CD4-positive, alpha-beta T cell treated with Interferon gamma for 1 hour (primary cell): ENCODE results near the gene PKDCC.

Experiments used
- DNase-seq: peaks from one replicate; pipeline ENCODE4 v3.0.0-alpha.2; 2020

Gene PKDCC

GRCh38 chr2:42092084-42092996 lies 44.5 kb downstream of the PKDCC start:
- DNase-seq, result no peak

GRCh38 chr2:42094114-42094513 lies 46.3 kb downstream of the PKDCC start:
- no peak for DNase-seq

- DNase-seq, result peak; percentile 70
These were observed 48.1 kb downstream of the PKDCC start for GRCh38 chr2:42095923-42096408.

- DNase-seq, result no peak
These were observed 49.2 kb downstream of the PKDCC start for GRCh38 chr2:42096869-42097591.

DNA sequence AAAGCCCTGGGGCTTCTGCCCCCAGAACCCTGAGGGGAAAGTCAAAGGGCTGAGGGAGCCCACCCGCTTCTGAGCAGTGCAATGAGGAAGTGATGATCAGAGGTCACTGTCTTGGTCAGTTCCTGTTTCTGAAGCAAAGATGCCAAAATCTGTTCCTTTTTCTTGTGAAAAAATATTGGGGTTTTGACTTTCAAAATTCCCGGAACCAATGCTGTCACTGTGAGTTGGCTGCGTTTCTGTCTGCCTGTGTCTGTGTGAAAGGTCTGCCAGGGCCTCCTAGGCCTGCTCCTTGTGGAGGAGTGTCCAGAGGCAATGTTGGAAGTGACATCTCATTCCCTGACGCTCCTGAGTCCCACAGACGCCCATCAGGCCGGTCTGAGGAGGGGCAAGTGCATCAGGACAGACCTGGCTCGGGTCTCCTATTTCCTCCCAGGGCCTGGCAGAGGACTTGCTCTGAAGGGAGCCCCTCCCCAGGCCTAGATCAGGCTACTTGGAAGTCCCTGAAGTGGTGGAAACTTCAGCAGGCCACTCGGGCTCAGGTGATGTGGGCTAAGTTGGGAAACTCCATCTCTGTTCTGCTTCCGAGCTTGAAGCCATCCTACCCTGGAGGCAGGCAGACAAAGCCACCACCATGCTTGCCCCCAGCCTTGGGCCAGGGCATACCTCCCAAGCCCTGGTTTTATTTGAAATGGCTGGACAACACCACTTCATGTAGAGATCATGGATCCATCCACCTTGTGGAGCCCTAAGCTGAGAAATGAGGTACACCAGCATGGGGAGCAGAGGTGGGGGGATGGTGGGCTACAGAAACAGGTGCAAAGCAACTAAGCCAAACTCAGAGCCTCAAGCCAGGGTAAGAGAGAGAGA lies 51.0 kb downstream of the PKDCC start:
- peak; percentile 62 for DNase-seq

- DNase-seq, result no peak
These were observed 51.8 kb downstream of the PKDCC start for GRCh38 chr2:42099438-42100173.

DNA sequence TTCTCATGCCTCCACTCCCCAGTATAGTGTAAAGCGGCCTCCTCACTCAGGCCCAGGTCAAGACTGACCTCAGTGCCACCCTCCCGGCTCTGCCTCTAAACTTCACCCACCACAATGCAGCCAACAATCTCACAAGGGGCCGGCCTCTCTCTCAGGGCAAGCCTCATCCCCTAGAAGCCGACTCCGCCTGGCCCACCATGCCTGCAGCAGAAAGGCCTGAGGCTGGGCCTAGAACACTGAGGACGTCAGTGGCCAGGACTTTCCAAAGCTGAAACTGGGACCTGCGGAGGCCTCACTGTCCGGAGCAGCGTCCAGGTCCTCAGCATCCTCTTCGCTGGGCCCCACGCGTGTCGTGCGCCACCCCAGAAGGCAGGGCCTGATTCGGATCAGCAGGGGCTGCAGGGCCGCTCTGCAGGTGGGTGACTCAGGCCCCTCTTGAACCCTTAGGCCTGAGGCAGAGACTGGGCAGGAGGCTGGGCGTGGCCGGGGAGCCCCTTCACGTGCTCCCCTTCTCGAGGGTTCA lies 52.9 kb downstream of the PKDCC start:
- no peak for DNase-seq

- peak; percentile 75 for DNase-seq
These were observed 53.6 kb downstream of the PKDCC start for GRCh38 chr2:42101206-42102023.

- peak; percentile 97 for DNase-seq
These were observed 54.3 kb downstream of the PKDCC start for GRCh38 chr2:42102024-42102590.

- DNase-seq, result no peak
These were observed 55.0 kb downstream of the PKDCC start for GRCh38 chr2:42102591-42103450.

DNA sequence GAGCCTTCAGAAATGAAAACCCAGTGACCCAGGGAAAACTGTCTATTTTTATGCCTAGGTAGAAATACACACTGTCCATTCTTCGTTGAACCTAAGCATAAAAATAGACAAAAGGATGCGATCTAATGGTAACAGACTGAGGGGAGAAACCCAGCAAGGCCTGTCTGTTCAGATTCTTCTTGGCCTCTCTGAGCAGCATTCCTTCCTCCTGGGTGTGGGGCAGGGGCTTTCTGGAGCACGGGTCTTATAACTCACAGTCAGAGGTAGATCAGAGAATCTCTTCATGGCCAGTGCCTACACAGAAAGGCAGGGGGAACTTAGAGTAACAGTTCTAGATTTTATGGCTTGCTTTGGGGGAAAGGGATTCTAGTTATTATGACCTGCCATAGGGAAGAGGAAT lies 56.0 kb downstream of the PKDCC start:
- no peak for DNase-seq

- no peak for DNase-seq
These were observed 56.8 kb downstream of the PKDCC start for GRCh38 chr2:42104621-42105020.

DNA sequence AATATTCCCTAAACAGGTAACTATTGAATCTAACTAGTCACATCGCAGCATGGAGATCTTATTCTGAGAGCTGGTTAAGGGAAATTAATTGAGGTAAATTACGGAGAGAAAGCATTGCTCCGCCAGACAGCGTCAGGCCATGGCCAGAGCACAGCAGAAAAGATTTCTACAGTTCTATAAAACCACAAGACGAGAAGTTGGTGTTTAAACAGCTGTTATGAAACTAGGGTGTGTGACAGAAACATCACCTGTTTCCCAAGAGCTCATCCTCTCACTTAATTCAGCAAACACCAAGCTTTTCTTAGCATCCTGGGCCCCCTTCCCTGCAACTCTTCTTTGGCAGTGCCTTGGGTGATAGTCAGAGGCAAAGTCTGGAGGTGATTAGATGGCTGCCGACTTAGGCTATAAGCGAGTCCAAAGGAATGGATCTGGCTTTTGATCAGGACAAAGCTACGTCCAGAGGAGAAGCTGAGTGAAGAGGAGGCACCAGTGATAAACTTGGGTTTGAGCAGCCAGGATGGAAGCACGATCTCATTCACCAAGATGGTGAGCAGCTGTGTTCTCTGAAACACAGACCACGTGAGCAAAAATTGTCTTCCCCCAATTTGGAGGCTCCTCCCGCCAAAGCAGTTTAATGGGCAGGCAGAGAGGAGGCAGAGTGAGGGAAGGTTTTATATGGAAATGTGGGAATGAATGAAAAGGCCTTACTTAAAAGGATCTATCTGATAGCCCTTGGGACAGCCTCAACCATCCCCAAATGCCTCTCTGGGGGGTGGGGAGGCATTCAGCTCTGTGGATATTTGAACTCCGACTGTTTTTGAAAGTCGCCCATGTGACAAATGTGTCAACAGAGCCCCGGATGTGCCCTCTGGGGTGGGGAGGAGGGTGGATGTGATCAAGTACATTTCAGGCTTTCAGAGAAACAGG lies 57.8 kb downstream of the PKDCC start:
- DNase-seq, result peak; percentile 85

- no peak for DNase-seq
These were observed 58.5 kb downstream of the PKDCC start for GRCh38 chr2:42106257-42106816.

DNA sequence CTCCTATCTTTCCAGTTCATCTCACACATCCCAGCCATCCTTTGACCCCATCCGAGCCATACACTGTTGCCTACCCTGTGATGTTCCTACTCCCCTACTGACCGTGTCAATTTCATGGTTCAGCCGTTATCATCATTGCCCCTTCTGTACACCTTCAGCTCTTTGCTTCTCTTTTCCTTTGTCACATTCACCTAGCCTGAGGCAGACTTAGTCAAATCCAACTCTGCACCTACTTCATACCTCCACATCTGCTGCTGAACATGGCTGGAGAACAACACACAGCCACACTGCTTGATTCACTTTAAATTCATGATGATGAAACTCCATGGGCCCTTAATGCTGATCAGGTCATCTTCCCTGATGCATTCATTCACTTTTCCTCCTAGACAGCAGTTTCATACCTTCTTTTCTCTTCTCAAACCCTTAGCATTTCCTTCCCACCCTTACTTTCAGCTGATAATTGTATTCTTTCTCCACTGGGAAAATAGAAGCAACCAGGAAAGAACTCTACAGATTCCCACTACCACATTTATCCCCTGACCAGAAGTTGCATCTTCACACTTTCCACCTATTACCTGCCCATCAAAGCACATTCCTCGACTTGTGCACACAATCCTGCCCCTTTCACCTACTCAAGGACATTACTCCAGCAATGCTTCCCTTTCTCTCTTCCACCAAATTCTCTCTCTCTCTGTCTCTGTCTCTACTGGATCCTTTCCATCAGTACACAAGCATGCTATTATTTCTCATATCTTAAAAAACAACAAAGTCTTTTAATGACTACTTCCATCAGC lies 59.6 kb downstream of the PKDCC start:
- DNase-seq, result no peak
